Pancreas (tissue), 10 donors: ENCODE results near the gene SKAP1. TPM values are rescaled to one million over a fixed set of nuclear protein-coding genes. Genes with fewer than 3 reads are reported as not detected.
"Not testable (repeated sequence)": the region's sequence is repeated elsewhere in the genome, so short reads cannot be mapped to it uniquely, and the experiment has no call there.

Source experiments
- ATAC-seq, 4 donors: fragments of 200-7000 bp; cut with Tn5 transposase; one replicate each; pipeline versions ENCODE4 v1.8.0 to v1.9.1; 2020; ENCODE audit warnings: mild to moderate bottlenecking in 4 of 4, moderate library complexity in 4 of 4
- DNase-seq, 6 donors: peaks; one replicate each; pipeline ENCODE4 v3.0.0-alpha.2; 2020
- FAIRE-seq: peaks from 2 replicates; lab custom pipeline; 2012; peaks lifted over from hg19 to GRCh38; lab: Jason Lieb, UNC
- H3K27ac ChIP-seq, 4 donors: fragments of 200-600 bp; sonication (generic); 1 replicate in 3 of 4; 2 replicates in 1 of 4; pipeline versions ENCODE4 v1.5.0 to v1.8.0; 2020
- H3K27me3 ChIP-seq, 4 donors: fragments of 200-600 bp; one replicate each; pipeline ENCODE4 v1.8.0; 2021
- H3K36me3 ChIP-seq, 3 donors: fragments of 200-600 bp; sonication (generic) in 1 of 3; one replicate each; pipeline versions ENCODE4 v1.5.0 to v1.8.0; 2020 to 2021
- H3K4me1 ChIP-seq, 3 donors: fragments of 200-600 bp; one replicate each; pipeline ENCODE4 v1.8.0; 2021
- H3K4me3 ChIP-seq, 4 donors: fragments of 200-600 bp; sonication (generic) in 2 of 4; one replicate each; pipeline versions ENCODE4 v1.5.0 to v1.8.0; 2020 to 2021
- H3K9me3 ChIP-seq, 4 donors: fragments of 200-600 bp; one replicate each; pipeline ENCODE4 v1.8.0; 2021
- CTCF ChIP-seq, 4 donors: fragments of 200-600 bp; sonication (generic) in 3 of 4; IDR thresholded peaks; one replicate each; pipeline versions ENCODE4 v1.5.0 to v1.8.0; 2021; ENCODE audit warnings: antibody characterized with exemption in 4 of 4
- WGBS, 2 donors: extraction: QIAGEN DNeasy Blood & Tissue Kit; methylation state at CpG; one replicate each; pipeline ENCODE4 v1.1.7; 2013; 5-methylcytosine and 5-hydroxymethylcytosine counted together
- intact Hi-C, 3 donors: fragments of 100-400 bp; cut with DNase I; formaldehyde crosslinking; loops; one replicate each; pipeline versions ENCODE4 v1.11.1 to v1.14.2; 2022
- polyA plus RNA-seq, 2 donors: library from polyadenylated mRNA; stranded (reverse); fragments of 200-250 nt; gene quantifications; one replicate each; pipeline ENCODE4 v1.2.3, GENCODE V29; 2013
- total RNA-seq, 6 donors: library from RNA; stranded (reverse); fragmentation: NEBNext Ultra II Directional in 4 of 6; extraction: Animal tissue kit (Norgen Biotek cat#: 25700) in 4 of 6; gene quantifications; one replicate each; pipeline versions ENCODE4 v1.2.1 to v1.2.4, GENCODE V29; 2021 to 2023
- donor health status: healthy with polysubstance abuse.
- donor health status: DM: no; HTN: no; CAD: no; lungs with moderate emphysema.
- donor health status: DM: no; HTN: no; CAD: no.
- donor health status: control.
- donor health status: control.
- donor health status: Bipolar disorder and iron deficiency.
- donor health status: DM: yes; HTN: yes; CAD: no.
- donor health status: DM: no; HTN: no; CAD: no.
- donor health status: DM: no; HTN: no; CAD: no.
- donor health status: DM: yes; HTN: yes; CAD: no.

SKAP1 gene
- total and polyA plus RNA-seq, 8 donors, result 0.92 to 5.2 (median 3.0) TPM

GRCh38 chr17:48451489-48451888 is 21.5 kb upstream of the SKAP1 start:
- DNase-seq (no peak), FAIRE-seq (no peak), ATAC-seq (no peak)
- Histone ChIP-seq H3K4me1 (no peaks in the 10 kb centered on the region), H3K27ac (no peak overlapping the region), H3K4me3 (no peak overlapping the region), H3K9me3 (no peaks in the 10 kb centered on the region), H3K27me3 (no peaks in the 10 kb centered on the region), H3K36me3 (no peaks in the 10 kb centered on the region)
- intact Hi-C loops, result no loop called here
- TF ChIP-seq CTCF (IDR thresholded peaks at IDR 0.05), result no peak
- WGBS, 2 donors, result 59 to 64% methylated on average over 2 of the region's 2 CpGs

GRCh38 chr17:48449335-48449734 is 19.3 kb upstream of the SKAP1 start:
- DNase-seq, H3K4me3 ChIP-seq, FAIRE-seq, H3K36me3 ChIP-seq, H3K9me3 ChIP-seq, H3K27me3 ChIP-seq, H3K4me1 ChIP-seq, ATAC-seq, intact Hi-C loops, H3K27ac ChIP-seq: not testable (repeated sequence)
- 70 to 74% methylated on average over 3 of the region's 3 CpGs for WGBS, 2 donors

- intact Hi-C loops, result no loop called here
- no peaks in the 10 kb centered on the region for H3K36me3 ChIP-seq
- H3K27me3 ChIP-seq, result no peaks in the 10 kb centered on the region
- ATAC-seq (no peak), DNase-seq (no peak), FAIRE-seq (no peak)
- TF ChIP-seq CTCF (IDR thresholded peaks at IDR 0.05), result no peak
- 65 to 73% methylated on average over 7 of the region's 7 CpGs for WGBS, 2 donors
- no peaks in the 10 kb centered on the region for H3K4me1 ChIP-seq
- no peak overlapping the region for H3K4me3 ChIP-seq
- H3K27ac ChIP-seq, result no peak overlapping the region
- H3K9me3 ChIP-seq, result no peaks in the 10 kb centered on the region
Measured at GRCh38 chr17:48445248-48445620, 15.2 kb upstream of the SKAP1 start.

- ATAC-seq, result no peak
- no peaks in the 10 kb centered on the region for H3K9me3 ChIP-seq
- H3K27ac ChIP-seq, result no peak overlapping the region
- no peaks in the 10 kb centered on the region for H3K27me3 ChIP-seq
- FAIRE-seq, result no peak
- H3K36me3 ChIP-seq, result no peaks in the 10 kb centered on the region
- no peak for DNase-seq
- no peak for TF ChIP-seq CTCF (IDR thresholded peaks at IDR 0.05)
- no peaks in the 10 kb centered on the region for H3K4me1 ChIP-seq
- 57 to 66% methylated on average over 22 of the region's 22 CpGs for WGBS, 2 donors
- intact Hi-C loops, result no loop called here
- H3K4me3 ChIP-seq, result no peak overlapping the region
Measured at GRCh38 chr17:48444516-48445247, 14.7 kb upstream of the SKAP1 start.

- WGBS, 2 donors, result 78 to 84% methylated on average over 5 of the region's 5 CpGs
- Histone ChIP-seq H3K27ac (no peak overlapping the region), H3K36me3 (no peaks in the 10 kb centered on the region), H3K4me1 (no peaks in the 10 kb centered on the region), H3K27me3 (no peaks in the 10 kb centered on the region), H3K4me3 (no peak overlapping the region), H3K9me3 (no peaks in the 10 kb centered on the region)
- ATAC-seq (no peak), FAIRE-seq (no peak), DNase-seq (no peak)
- intact Hi-C loops, result no loop called here
- no peak for TF ChIP-seq CTCF (IDR thresholded peaks at IDR 0.05)
Measured at GRCh38 chr17:48443712-48444111, 13.7 kb upstream of the SKAP1 start.
